NB4 (cell line): Measurements from ENCODE around the gene NR3C1.
"Not testable (repeated sequence)": the region's sequence is repeated elsewhere in the genome, so short reads cannot be mapped to it uniquely, and the experiment has no call there.

Experiments used
- DNase-seq: peaks from one replicate; pipeline ENCODE4 v3.0.0; 2010; ENCODE audit warnings: low read depth
- H3K4me3 ChIP-seq: one replicate; pipeline ENCODE4 v1.5.1; 2011; ENCODE audit warnings: mild to moderate bottlenecking, low read depth, low read length, moderate library complexity
- MYC ChIP-seq: IDR thresholded peaks from 2 replicates; pipeline ENCODE4 v1.6.1; 2011; ENCODE audit warnings: low read depth, low read length
- POLR2A ChIP-seq: IDR thresholded peaks from 2 replicates; pipeline ENCODE4 v1.6.1; 2011; ENCODE audit warnings: mild to moderate bottlenecking; ENCODE audit not compliant: insufficient read length; ENCODE audit errors: extremely low read depth
- TF ChIP-seq, protein P1 (sequence below): IDR thresholded peaks from 2 replicates; pipeline ENCODE4 v1.6.1; 2011; ENCODE audit warnings: low read depth, low read length
- TF ChIP-seq, protein P2 (sequence below): IDR thresholded peaks from one replicate; pipeline ENCODE4 v1.5.1; 2012; ENCODE audit warnings: low read depth, low read length

The NR3C1 gene

GRCh38 chr5:143337946-143338345, 65.5 kb downstream of the NR3C1 start:
- DNase-seq = no peak
- TF ChIP-seq, protein P1, sequence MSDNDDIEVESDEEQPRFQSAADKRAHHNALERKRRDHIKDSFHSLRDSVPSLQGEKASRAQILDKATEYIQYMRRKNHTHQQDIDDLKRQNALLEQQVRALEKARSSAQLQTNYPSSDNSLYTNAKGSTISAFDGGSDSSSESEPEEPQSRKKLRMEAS = no peak
- TF ChIP-seq MYC (no peak), POLR2A (no peak)
- TF ChIP-seq, protein P2, sequence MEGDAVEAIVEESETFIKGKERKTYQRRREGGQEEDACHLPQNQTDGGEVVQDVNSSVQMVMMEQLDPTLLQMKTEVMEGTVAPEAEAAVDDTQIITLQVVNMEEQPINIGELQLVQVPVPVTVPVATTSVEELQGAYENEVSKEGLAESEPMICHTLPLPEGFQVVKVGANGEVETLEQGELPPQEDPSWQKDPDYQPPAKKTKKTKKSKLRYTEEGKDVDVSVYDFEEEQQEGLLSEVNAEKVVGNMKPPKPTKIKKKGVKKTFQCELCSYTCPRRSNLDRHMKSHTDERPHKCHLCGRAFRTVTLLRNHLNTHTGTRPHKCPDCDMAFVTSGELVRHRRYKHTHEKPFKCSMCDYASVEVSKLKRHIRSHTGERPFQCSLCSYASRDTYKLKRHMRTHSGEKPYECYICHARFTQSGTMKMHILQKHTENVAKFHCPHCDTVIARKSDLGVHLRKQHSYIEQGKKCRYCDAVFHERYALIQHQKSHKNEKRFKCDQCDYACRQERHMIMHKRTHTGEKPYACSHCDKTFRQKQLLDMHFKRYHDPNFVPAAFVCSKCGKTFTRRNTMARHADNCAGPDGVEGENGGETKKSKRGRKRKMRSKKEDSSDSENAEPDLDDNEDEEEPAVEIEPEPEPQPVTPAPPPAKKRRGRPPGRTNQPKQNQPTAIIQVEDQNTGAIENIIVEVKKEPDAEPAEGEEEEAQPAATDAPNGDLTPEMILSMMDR = no peak
- H3K4me3 ChIP-seq = no peak overlapping the region

DNA sequence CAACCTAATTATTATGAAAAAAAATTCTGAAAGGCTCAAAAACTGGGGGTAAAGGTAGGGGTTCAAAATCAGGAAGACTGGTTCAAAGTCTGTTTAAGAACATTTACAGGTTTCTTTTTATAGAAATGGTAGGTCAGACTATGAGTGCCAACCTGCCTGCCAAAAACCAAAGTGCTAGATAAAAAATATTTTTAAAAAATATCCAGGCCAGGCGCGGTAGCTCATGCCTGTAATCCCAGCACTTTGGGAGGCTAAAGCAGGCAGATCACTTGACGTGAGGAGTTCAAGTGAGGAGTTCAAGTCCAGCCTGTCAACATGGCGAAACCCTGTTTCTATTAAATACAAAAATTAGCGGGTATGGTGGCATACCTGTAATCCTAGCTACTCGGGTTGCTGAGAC, 67.0 kb downstream of the NR3C1 start:
- no peak for DNase-seq
- TF ChIP-seq POLR2A (no peak), MYC (no peak)
- TF ChIP-seq, protein P1 = no peak
- TF ChIP-seq, protein P2 = no peak
- H3K4me3 ChIP-seq = no peak overlapping the region

DNA sequence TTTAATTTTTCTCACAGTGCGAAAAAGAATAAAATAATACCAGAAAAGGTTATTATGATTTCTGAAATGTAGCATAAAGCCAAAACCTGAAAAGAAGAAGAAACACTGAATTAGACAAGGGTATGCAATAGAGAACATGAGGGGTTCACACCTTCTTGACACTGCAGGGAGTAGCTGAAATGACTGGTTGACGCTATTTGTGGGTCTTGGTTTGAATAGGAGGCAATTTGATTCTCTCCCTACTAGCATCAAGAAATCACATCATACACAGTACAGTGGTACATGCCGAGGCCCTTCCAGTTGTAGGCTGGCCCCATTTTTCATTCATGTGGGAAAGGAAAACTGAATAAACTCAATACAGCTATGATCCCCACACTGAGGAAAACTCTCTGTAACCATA, 68.6 kb downstream of the NR3C1 start:
- no peak for DNase-seq
- TF ChIP-seq MYC (no peak), POLR2A (no peak)
- TF ChIP-seq, protein P2 = no peak
- TF ChIP-seq, protein P1 = no peak
- H3K4me3 ChIP-seq = no peak overlapping the region

GRCh38 chr5:143334380-143334779, 69.1 kb downstream of the NR3C1 start:
- not testable (repeated sequence) for H3K4me3 ChIP-seq, DNase-seq

GRCh38 chr5:143331956-143332355, 71.5 kb downstream of the NR3C1 start:
- no peak for DNase-seq
- H3K4me3 ChIP-seq = no peak overlapping the region
- TF ChIP-seq MYC (no peak), POLR2A (no peak)
- TF ChIP-seq, protein P2 = no peak
- TF ChIP-seq, protein P1 = no peak

GRCh38 chr5:143329843-143330242, 73.6 kb downstream of the NR3C1 start:
- DNase-seq = no peak
- no peak overlapping the region for H3K4me3 ChIP-seq
- TF ChIP-seq, protein P1 = no peak
- no peak for TF ChIP-seq MYC
- TF ChIP-seq, protein P2 = no peak
- TF ChIP-seq POLR2A = no peak
